ENCODE results near the gene SNCB. TPM values are rescaled to one million over a fixed set of nuclear protein-coding genes. Genes with fewer than 3 reads are reported as not detected.

Gene SNCB
- total RNA-seq, 1 donor from 2014 or later, result not detected

GRCh38 chr5:176575488-176576422, 54.6 kb downstream of the SNCB start:
- Histone ChIP-seq H3K27me3 (no peaks in the 10 kb centered on the region), H3K9me3 (no peaks in the 10 kb centered on the region), H3K36me3 (no peaks in the 10 kb centered on the region), H3K4me3 (no peak overlapping the region), H3K27ac (no peak overlapping the region), H3K4me1 (no peaks in the 10 kb centered on the region)
- intact Hi-C loops (cut with DNase I), result no loop called here
- TF ChIP-seq POLR2AphosphoS5 (IDR thresholded peaks at IDR 0.05; ENCODE audit: insufficient read depth in 1 of 2, low read depth in 1 of 2), result no peak
- no peak for TF ChIP-seq CTCF (IDR thresholded peaks at IDR 0.05)
- TF ChIP-seq POLR2A (IDR thresholded peaks at IDR 0.05), result no peak
- no peak for DNase-seq (ENCODE audit: extremely low spot score in 2 of 2)

DNA sequence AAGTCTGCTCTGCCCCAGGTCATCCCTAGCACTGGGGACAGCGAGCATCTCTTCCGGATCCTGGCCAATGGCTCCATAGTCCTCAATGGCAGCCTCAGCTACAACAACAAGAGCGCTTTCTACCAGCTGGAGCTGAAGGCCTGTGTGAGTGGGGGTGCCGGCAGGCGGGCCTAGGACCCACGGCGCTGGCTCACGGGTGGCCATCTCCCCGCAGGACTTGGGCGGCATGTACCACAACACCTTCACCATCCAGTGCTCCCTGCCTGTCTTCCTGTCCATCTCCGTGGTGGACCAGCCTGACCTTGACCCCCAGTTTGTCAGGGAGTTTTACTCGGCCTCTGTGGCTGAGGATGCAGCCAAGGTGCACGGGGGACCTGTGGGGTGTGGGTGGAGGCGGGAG, 55.3 kb downstream of the SNCB start:
- no peaks in the 10 kb centered on the region for H3K36me3 ChIP-seq
- no peak overlapping the region for H3K27ac ChIP-seq
- TF ChIP-seq POLR2AphosphoS5 (IDR thresholded peaks at IDR 0.05; ENCODE audit: insufficient read depth in 1 of 2, low read depth in 1 of 2), result no peak
- no peak for TF ChIP-seq POLR2A (IDR thresholded peaks at IDR 0.05)
- TF ChIP-seq CTCF (IDR thresholded peaks at IDR 0.05), result no peak
- intact Hi-C loops (cut with DNase I), result no loop called here
- DNase-seq (ENCODE audit: extremely low spot score in 2 of 2), result no peak
- no peaks in the 10 kb centered on the region for H3K27me3 ChIP-seq
- H3K9me3 ChIP-seq, result no peaks in the 10 kb centered on the region
- no peak overlapping the region for H3K4me3 ChIP-seq
- H3K4me1 ChIP-seq, result no peaks in the 10 kb centered on the region

DNA sequence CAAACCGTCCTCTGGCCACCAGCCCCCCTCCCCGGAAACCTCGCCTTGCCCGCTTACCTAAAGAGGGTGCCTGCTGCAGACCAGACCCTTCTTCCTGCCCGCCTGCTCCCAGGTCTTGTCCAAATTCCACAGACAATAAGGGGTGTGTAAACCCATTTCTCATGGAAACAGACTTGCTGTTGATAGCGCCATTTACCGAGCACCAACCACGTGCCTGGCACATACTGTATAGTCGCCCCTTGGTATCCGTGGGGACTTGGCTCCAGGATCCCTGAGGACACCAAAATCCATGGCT, 56.1 kb downstream of the SNCB start:
- no peak for TF ChIP-seq POLR2A (IDR thresholded peaks at IDR 0.05)
- TF ChIP-seq CTCF (IDR thresholded peaks at IDR 0.05), result no peak
- TF ChIP-seq POLR2AphosphoS5 (IDR thresholded peaks at IDR 0.05; ENCODE audit: insufficient read depth in 1 of 2, low read depth in 1 of 2), result no peak
- Histone ChIP-seq H3K4me1 (no peaks in the 10 kb centered on the region), H3K9me3 (no peaks in the 10 kb centered on the region), H3K36me3 (no peaks in the 10 kb centered on the region), H3K4me3 (no peak overlapping the region), H3K27me3 (no peaks in the 10 kb centered on the region), H3K27ac (no peak overlapping the region)
- no peak for DNase-seq (ENCODE audit: extremely low spot score in 2 of 2)
- intact Hi-C loops (cut with DNase I), result no loop called here

- intact Hi-C loops (cut with DNase I), result no loop called here
- no peaks in the 10 kb centered on the region for H3K9me3 ChIP-seq
- H3K4me3 ChIP-seq, result no peak overlapping the region
- no peak for DNase-seq (ENCODE audit: extremely low spot score in 2 of 2)
- no peaks in the 10 kb centered on the region for H3K27me3 ChIP-seq
- H3K36me3 ChIP-seq, result no peaks in the 10 kb centered on the region
- TF ChIP-seq CTCF (IDR thresholded peaks at IDR 0.05) (peak; percentile 45 to 59 (median 50)), POLR2A (IDR thresholded peaks at IDR 0.05) (no peak), POLR2AphosphoS5 (IDR thresholded peaks at IDR 0.05; ENCODE audit: insufficient read depth in 1 of 2, low read depth in 1 of 2) (no peak)
- no peaks in the 10 kb centered on the region for H3K4me1 ChIP-seq
- H3K27ac ChIP-seq, result no peak overlapping the region
These were observed 56.6 kb downstream of the SNCB start for GRCh38 chr5:176573564-176574296.

Small RNA genes within 50 kb of the gene (microRNA-seq; reads per million reads assigned to microRNA genes)
- not detected for gene MIR4281 (ENCODE audit: borderline number of aligned reads, borderline replicate concordance)

Small RNA genes within 50 kb of the gene (small RNA-seq; reads per million reads assigned to genes)
- gene MIR4281, result not detected

Other genes with a start within 250 kb of the SNCB start
- gene NOP16, start 241.9 kb downstream of the SNCB start, total RNA-seq, result 48.6 TPM
- gene HIGD2A, start 241.8 kb downstream of the SNCB start, total RNA-seq, result 124 TPM
- gene CLTB, start 214.0 kb downstream of the SNCB start, total RNA-seq, result 254 TPM
- gene FAF2, start 182.1 kb downstream of the SNCB start, total RNA-seq, result 25.3 TPM
- gene RNF44, start 93.1 kb downstream of the SNCB start, total RNA-seq, result 24.6 TPM
- gene CDHR2, start 81.2 kb downstream of the SNCB start, total RNA-seq, result not detected
- gene GPRIN1, start 20.4 kb downstream of the SNCB start, total RNA-seq, result 0.49 TPM
- gene EIF4E1B, start 141 bp upstream of the SNCB start, total RNA-seq, result not detected
- gene TSPAN17, start 16.9 kb upstream of the SNCB start, total RNA-seq, result 16.9 TPM
- gene UNC5A, start 180.0 kb upstream of the SNCB start, total RNA-seq, result not detected

Data from vagina (tissue), 2 donors.